DMS114 treated with DMSO at 0.1 percent for 48 hours (cell line): ENCODE data around the gene KLHL10.

Experiments
- DNase-seq: peaks from one replicate; lab custom pipeline; 2025; ENCODE audit not compliant: unreplicated experiment; lab: John Stamatoyannopoulos, UW

Gene KLHL10

DNA sequence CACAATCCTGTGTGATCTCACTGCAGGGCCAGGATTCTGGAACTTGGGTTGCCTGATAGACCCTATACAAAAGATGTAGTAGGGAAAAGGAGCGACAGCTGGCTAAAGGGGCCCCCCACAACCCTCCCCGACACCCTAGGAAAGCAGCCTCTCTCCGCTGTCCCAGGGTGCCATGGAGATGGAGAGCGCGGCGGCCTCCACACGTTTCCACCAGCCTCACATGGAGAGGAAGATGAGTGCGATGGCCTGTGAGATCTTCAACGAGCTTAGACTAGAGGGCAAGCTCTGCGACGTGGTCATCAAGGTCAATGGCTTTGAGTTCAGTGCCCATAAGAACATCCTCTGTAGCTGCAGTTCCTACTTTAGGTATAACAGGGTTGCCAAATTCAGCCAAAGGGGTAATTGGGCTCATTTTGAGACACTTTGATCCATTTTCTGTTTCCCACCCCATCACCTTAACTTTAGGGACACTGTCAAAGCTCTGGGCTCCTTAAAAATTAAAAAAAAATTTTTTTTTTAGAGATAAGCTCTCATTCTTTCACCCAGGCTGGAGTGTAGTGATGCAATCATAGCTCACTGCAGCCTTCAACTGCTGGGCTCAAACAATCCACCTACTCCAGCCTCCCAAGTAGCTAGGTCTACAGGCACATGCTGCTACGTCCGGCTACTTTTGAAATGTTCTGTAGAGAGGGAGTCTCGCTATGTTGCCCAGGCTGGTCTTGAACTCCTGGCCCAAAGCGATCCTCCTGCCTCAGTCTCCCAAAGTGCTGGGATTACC is at the start of gene KLHL10:
Gene KLHL10 (plus strand): TSS at position 65 of the 778 bp plus-strand sequence. CDS start 108 bp downstream, at position 173.
- no peak for DNase-seq

DNA sequence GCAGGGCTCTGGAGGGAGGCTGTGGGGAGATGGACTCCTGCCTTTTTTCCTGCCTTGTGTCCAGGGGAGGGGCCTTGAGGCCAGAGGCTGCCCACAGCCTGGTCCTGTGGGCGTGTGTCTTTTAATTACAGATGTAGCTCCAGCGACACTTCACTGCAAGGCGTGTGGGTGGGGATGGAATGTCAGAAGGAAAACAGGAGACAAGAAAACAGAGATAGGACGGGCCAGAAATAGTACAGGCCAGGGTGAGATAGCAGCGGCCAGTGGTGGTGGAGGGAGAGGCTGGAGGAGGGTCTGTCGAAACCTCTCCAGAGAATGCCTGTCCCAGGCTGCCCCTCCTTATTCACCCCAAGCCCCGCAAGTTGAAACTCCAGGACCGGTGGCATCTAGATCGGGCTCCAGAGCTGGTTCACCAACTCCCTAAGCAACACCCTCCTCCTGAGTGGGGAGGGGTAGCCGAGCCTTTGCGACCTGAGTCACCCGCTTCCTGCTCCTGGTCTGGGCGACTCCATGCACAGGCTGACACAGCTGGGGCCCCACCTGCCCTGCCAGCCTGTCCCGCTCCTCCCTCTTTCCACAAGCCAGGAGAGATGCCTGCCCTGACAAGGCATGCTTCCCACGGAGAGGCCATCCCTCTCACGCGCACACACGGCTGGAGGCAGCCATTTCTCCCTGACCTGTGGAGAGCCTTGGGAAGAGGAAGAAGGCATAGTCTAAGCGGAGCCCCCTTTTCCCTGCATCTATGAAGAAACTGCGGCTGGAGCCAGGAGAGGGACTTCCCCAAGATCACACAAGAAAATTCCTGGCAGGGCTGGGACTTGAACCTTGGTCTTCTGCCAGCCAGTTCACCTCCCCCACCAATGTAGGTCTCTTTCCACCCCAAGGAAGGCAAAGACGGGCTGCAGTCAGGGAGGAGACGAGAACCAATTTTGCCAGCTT is 44.5 kb upstream of the KLHL10 start:
- DNase-seq = no peak

DNA sequence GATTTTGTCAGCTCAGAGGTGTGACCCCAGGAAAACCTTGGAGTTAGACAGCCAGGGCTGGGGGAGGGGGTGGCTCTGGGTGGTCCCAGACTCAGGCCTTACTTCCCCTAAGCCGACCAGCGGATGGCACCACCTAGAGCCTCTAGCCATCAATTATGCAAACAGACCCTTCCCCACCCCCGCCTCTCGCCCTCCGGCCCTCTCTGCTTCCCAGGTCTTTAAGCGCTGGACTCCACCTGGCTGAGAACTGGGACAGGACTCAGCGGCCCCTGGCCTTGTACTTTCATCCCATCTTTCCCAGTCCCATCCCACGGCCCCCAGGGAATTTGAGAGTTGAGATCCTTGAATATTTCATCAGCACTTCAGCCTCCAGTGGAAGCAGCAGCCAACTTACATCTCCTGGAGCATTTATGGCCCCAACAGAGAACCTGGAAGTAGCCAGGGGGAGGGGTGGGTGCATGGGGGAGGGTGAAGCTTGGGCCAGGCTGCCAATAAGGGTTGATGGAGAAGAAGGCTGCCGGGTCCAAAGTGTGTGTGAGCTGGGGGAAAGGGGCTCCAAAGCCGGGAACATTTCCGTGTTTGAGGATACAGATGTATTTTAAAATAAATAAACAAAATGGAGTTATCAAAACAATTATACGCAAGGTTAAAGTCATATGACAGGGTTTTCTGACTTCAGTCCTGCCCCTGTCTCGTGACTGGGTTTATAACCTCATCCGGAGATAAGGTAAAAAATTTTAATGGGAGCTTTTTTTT is 43.7 kb upstream of the KLHL10 start:
- no peak for DNase-seq

DNA sequence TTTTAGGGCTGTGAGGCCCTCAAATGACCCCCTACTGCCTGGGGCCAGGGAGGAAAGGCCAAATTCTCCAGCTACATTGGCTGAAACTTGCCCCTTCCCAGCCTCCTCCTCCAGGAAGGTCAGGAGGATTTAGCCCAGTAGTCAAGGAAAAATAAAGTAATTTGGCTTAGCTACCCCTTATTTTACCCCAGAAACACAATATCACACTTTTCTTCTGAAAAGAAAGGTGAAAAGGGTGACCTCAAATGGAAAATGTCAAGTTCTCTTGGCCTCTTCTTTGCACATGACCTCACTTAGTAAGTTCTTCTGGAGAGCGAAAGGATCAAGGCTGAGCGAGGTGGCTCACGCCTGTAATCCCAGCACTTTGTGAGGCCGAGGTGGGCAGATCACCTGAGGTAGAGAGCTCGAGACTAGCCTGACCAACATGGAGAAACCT is 43.1 kb upstream of the KLHL10 start:
- no peak for DNase-seq

DNA sequence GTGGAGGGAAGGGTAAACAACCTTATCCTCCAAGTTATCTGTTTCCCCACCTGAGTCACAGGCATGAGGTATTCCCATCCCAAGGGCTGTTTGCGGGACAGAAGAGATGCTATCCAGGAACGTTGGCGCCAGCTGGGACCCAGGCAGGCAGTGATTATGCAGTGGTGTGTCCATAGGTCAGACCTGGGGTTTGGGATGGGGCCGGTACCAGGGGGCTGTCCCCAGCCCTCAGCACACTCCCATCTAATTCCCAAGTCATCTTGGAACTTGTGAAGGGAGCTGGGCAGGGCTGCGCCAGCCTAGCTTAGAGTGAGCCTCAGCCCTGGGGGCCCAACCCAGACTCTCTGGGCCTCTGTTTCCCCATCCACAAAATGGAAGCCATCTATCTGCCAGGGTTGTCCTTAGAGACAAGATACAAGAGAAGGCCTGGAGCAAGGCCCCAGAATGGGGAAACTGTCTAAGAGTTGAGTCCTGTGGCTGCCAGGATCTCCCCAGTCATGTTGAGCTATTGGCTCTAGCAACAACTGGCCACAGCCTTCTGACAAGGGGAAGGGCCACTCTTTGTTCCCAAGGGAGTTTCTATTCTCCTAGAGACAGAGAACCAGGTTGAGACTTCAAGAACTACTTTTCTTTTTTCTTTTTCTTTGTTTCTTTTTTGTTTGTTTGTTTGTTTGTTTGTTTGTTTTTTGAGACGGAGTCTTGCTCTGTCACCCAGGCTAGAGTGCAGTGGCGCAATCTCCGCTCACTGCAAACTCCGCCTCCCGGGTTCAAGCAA is 41.3 kb upstream of the KLHL10 start:
- DNase-seq = no peak

DNA sequence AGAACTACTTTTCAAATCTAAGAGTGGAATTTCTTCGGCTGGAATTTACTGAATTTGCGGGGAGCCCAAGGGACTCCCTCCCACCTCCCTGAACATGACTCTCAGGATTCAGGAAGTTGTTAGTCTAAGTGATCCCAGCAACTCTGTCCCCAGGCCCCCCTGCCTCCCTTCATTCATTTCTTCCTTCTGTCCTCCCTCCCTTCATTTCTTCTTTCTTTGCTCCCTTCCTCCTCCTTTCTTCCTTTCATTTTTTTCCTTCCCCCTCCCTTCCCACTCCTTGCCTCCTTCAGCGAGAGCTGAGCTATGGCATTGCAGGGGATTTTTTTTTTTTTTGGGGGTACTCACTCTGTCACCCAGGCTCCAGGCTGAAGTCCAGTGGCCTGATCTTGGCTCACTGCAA is 40.2 kb upstream of the KLHL10 start:
- no peak for DNase-seq

DNA sequence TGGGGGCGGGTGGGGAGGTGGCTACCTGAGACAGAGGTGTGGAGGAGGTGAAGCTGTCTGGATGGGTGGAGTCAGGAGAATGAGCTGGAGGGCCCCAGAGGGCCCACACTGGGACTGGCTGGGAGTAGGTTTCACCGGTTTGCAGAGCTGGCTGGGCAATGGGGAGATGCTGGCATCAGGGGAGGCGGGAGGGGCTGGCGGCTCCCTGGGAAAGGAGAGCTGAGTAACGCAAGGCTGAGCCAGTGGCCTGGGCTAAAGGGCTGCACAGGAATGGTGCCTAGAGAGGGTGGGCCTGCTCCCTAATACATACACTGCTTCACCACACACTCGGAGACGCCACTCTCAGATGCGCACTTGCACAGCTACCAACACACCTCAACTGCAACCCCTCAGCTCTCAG is 38.3 kb upstream of the KLHL10 start:
- DNase-seq = no peak

DNA sequence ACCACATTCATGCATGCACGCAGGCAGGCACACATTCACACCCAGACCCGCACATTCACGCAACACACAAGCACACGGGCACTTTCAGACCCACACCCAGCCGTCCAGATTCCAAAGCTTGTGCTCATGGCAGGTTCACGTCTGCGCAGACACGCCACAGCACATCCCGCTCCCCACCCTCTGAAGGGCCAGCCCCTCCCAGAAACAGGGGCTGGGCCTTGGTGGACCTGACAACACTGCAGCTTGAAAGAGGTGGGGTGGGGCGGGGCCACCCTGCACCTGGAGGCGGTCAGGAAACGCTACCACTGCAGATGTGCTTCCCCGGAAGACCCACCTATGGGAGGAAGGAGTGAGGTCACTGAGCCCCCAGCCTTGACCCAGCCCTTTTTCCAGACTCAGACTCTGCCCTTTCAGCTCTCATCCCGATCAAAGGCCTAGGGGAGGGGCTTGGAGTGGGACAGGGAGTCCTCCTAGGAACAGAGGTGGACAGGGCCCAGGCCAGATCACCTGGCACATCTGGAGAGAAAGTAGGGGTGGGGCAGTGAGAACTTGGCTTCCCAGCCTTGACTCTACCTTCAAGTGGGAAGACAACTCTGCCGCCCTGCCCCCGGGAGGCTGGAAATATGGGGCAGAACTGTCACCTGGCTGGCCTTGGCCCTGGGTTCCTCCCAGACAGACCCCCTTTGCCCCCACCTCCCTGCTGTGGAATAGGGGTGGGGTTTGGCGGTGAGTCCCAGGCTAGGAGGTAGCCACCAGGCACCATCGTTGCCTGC is 36.8 kb upstream of the KLHL10 start:
- no peak for DNase-seq

DNA sequence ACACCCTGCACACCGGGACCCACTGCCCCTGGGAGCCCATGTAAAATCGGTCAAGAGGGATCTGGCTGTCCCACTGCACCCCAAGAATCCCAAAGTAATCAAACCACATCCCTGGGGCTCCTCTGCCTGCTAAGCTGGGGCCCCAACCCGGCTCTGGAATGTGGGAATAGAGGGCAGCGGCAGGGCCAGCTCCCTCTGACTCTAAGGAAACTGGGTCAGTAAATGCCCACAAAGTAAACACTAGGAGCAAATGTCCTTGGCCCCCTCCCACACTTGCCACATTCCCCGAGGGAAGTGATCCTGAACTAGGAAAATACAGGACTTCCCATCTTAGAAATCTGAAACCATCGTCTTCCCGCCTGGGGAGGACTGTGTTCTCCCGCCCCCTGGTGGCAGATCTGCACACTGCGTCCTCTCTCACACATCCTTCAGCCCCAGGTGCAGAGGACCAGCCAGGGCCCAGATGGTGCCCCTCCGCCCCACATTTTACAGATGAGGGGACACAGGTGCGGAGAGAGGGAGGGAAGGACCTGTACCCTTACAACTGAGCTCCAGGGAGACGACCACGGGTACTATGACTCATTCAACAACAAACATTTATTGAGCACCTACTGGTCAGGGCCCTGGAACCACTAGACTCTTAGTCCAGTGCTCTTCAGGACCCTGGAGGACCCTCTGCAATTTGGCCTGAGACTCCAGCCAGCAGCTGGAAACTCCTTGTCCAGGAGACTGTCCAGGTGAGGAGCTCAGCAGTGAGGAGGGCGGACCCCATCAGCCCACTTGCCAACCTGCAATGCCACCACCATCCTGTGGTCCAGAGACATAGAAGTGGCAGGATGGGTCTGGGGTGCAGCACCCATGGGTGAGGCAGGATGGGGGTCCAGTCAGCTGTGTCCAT is 36.0 kb upstream of the KLHL10 start:
- DNase-seq = peak; percentile 66

DNA sequence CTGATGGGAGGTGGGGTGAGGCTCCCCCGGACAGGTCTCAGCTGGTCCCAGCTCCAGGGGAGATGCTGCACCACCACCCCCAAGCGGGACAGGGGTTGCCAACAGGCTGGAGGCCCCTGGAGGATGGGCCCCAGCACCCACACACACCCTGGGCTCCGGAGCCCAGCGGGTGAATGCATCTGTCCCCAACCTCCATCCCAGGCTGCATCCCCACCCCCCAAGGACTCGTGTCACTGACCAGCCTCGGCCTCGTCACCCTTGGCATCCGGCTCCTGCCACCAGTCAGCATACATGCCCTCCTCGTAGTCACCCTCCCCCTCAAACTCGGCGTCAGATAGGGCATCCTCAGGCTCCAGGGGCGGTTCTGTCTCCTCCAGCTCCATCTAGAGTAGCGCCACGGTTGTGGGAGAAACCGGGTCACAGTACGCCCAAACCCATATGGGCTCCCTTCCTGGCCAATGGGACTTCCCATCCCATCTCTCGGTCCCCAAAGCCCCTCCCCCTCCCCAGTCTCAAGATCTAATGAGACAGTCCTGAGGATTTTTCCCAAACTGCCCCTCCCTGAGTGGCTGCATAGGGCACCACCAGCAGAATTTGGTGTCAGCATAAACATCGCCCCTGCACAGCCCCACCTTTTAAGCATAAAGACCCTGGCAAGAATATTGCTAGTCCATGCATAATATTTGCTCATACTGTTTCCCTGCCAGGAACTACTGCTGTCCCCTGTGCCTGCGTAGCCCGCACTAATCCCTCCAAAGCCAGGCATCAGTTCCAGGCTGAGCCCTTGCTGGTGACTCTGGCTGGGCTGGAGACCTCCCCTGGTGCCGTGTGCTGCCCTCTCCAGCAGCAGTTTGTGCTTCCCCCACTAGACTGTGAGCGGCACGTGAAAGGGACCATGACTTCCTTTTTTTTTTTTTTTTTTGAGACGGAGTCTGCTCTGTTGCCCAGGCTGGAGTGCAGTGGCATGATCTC is 34.3 kb upstream of the KLHL10 start:
- no peak for DNase-seq

DNA sequence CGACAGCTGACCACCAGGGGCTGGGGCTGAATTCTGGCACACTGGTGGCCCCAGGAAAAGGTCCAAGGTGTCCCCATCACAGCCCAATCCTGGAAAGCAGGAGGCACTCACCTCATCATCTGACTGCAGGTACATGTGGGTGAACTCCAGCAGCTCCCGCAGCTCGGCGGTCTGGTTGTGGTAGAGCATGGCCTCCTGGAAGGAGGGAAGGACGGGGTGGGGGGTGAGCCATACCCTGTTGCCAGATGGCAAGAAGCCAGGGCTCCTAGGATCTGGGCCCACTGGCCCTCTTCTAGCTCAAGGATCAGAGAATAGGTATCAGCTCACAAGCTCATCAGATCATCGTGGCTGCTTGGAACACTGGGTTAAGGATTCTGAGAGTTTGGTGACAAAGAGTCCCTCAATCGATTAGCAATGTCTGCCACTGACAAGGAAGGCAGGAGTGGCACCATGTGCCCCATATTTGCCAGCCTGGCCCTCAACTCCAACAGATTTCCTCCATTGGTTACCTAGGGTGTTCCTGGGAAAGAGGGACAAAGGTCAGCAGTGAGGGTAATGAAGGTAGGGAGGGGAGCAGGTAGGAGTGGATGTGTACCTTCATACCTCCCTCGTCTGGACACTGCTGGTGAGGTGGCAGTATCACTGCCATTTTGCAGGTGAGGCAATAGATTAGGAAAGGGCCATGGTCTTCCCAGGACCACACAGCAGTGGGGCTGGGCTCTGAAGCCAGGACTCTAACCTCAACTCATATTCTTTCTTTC is 30.8 kb upstream of the KLHL10 start:
- no peak for DNase-seq

DNA sequence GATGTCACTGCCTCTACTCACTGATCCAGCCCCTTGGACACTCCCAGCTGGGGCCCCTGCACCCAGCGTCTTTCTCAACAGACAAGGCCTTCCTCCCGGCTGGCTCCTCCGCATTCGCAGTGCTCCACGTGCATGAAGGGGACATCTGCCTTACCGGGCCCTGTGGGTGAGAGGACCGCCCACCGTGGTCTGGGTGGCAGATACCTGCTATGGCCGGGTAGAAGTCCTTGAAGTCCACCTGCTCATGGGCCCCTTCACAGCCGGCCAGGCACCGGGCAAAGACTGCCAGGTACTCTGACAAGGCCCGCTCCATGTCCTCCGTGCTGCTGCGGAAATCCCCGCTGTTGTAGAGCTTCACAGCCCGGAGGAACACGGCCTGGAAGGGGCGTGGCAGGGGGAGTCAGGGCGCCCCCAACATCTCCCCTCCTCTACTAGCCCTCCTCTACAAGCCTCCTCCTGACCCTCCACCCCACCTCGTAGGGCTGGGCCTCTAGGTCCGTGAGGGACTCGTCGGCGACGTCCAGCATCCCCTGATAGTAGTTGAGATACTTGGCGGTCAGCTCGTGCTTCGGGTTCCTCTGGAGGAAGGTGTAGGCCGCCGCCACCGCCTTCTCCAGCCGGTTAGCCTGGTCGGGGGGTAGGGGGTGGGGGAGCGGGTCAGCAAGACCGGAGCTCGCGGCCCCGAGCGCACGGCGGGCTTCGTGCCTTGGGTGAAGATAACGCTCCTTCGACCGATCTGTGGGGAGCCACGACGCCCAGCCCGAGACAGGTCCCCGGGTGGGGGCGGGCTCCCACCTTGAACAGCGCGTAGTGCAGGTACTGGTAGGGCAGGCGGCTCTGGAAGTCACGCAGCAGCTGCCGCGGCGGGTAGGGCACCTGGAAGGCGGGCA is 26.7 kb upstream of the KLHL10 start:
- DNase-seq = no peak

DNA sequence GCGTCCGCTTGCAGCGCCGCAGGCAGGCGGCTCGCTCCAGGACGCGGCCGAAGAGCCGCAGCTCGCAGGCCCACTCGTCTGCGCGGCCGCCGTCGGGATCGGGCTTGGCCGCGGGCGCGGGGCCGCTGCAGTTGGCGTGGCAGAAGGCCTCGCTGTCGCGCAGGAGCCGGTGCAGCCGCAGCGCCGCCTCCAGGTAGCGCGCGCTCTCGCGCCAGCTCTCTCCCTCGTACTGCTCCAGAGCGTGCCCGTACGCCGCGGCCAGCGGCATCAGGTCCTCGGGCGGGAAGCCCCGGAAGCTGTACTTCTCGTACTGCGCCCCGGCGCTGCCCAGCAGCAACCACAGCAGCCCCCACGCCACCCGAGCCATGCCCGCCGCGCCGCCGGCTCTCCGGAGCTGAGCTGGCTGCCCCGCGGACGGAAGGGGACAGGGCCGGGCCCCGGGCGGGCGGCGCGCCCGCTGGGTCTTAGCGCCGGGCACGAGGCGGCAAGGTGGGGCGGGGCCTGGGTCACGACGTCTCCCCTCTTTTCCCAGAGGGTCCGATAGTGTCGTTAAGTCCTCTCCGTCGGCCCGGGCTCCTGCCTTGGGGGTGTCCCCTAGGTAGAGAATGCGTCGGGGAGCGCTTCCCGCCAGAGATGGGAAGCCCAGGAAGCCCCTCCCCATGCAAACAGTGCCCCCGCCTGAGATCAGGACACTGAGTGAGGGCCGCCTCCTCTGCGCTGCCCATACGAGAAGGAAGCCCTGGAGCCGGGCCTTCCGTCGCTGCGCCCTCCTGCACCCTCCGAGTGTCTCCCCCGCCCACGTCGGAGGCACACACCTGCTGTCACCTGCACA is 25.9 kb upstream of the KLHL10 start, which contains the start of gene P3H4:
Gene P3H4 (minus strand): TSS at position 401 of the 832 bp plus-strand sequence. CDS start 34 bp downstream, at position 367.
- DNase-seq = peak; percentile 55

DNA sequence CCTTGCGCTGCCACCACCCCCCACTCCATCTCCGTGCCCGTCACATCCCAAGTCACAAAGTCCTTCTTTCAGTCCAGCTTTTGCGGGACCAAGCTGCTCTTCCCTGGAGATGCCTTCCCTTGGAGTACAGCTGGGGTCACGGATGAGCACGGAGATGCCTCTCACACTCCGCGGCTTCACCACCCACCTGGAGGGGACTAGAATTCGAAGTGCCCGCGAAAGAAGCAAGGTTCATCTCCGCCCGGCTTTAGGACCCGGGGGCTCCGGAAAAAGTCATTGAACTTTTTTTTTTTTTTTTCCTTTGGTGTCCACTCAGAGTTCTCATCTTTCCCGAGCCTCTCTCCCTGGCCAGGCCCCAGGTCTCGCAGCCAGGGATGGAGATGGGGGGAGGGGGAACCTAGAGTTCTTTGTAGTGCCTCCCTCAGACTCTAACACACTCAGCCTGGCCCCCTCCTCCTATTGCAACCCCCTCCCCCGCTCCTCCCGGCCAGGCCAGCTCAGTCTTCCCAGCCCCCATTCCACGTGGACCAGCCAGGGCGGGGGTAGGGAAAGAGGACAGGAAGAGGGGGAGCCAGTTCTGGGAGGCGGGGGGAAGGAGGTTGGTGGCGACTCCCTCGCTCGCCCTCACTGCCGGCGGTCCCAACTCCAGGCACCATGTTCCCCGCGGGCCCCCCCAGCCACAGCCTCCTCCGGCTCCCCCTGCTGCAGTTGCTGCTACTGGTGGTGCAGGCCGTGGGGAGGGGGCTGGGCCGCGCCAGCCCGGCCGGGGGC is 25.1 kb upstream of the KLHL10 start, which contains the start of gene FKBP10:
Gene FKBP10 (plus strand): TSS at position 624 of the 771 bp plus-strand sequence. CDS start 31 bp downstream, at position 655.
- DNase-seq = peak; percentile 74
